A549 (cell line): ENCODE measurements around the gene GPR62. TPM values are rescaled to one million over a fixed set of nuclear protein-coding genes. Genes with fewer than 3 reads are reported as not detected.
A peak's percentile ranks its signal among the peaks of the same experiment; 100 is the strongest.

Source experiments
- ATAC-seq, 2 experiments: fragments of 200-7000 bp in 1 of 2; fragments of >200 bp in 1 of 2; cut with Nextera tagmentation in 1 of 2; cut with Tn5 transposase in 1 of 2; 3 replicates each; pipeline versions ENCODE4 v1.8.0 to v1.9.1; 2018 to 2020; ENCODE audit warnings: mild to moderate bottlenecking in 1 of 2, moderate library complexity in 1 of 2
- CTCF ChIA-PET: fragments of 300-600 bp; sonication (Branson Sonifier 250); formaldehyde crosslinking; extraction: SDS; loops from one replicate; lab custom pipeline; 2021; ENCODE audit warnings: antibody characterized with exemption, inconsistent platforms; lab: Yijun Ruan, JAX
- POLR2A ChIA-PET: fragments of 350-600 bp; formaldehyde crosslinking; extraction: SDS; loops from one replicate; lab custom pipeline; 2021; ENCODE audit warnings: antibody characterized with exemption, inconsistent platforms; lab: Yijun Ruan, JAX
- DNase-seq, 2 experiments: peaks; one replicate each; pipeline versions ENCODE4 v3.0.0 to v3.0.0-alpha.2; 2011 to 2016; ENCODE audit warnings: low read depth in 1 of 2, low spot score in 1 of 2
- FAIRE-seq: peaks from 2 replicates; lab custom pipeline; 2011; peaks lifted over from hg19 to GRCh38; lab: Jason Lieb, UNC
- H3K27ac ChIP-seq, 2 experiments: fragments of >200 bp; sonication (Bioruptor Twin); formaldehyde crosslinking; 3 replicates each; pipeline ENCODE4 v1.5.1; 2016 to 2017
- H3K4me1 ChIP-seq: fragments of >200 bp; sonication (Bioruptor Twin); formaldehyde crosslinking; 3 replicates; pipeline ENCODE4 v1.6.1; 2016
- H3K4me2 ChIP-seq: fragments of >200 bp; sonication (Bioruptor Twin); formaldehyde crosslinking; 3 replicates; pipeline ENCODE4 v1.6.1; 2016
- H3K4me3 ChIP-seq: fragments of >200 bp; sonication (Bioruptor Twin); formaldehyde crosslinking; 3 replicates; pipeline ENCODE4 v1.5.1; 2016
- H3K9me3 ChIP-seq: fragments of >200 bp; sonication (Bioruptor Twin); formaldehyde crosslinking; 3 replicates; pipeline ENCODE4 v1.6.1; 2016
- BCL3 ChIP-seq: fragments of >200 bp; sonication (Bioruptor Twin); formaldehyde crosslinking; IDR thresholded peaks from 3 replicates; pipeline ENCODE4 v1.6.1; 2016
- BHLHE40 ChIP-seq: IDR thresholded peaks from 2 replicates; pipeline ENCODE4 v1.6.1; 2012; ENCODE audit warnings: low read depth, low read length, inconsistent platforms
- ELK1 ChIP-seq: fragments of 150-350 bp; IDR thresholded peaks from 2 replicates; pipeline ENCODE4 v1.6.1; 2014; ENCODE audit warnings: low read depth, mild to moderate bottlenecking, low read length
- FOSL2 ChIP-seq, 2 experiments: fragments of 450-650 bp in 1 of 2; fragments of >200 bp in 1 of 2; sonication (Bioruptor Twin) in 1 of 2; formaldehyde crosslinking; IDR thresholded peaks; 2 replicates each; pipeline versions ENCODE4 v1.5.0 to v1.6.1; 2016 to 2020; ENCODE audit warnings: mild to moderate bottlenecking in 1 of 2, moderate library complexity in 1 of 2
- HOXB5 ChIP-seq: fragments of 250-450 bp; sonication (Bioruptor Pico); IDR thresholded peaks from 2 replicates; pipeline ENCODE4 v1.5.0; 2020; ENCODE audit warnings: mild to moderate bottlenecking, moderate library complexity
- MYC ChIP-seq: IDR thresholded peaks from 2 replicates; pipeline ENCODE4 v1.6.1; 2012; ENCODE audit warnings: mild to moderate bottlenecking, inconsistent platforms, low read length, improper control_type of control experiment, borderline replicate concordance
- NFE2L2 ChIP-seq: fragments of 150-350 bp; conservative IDR thresholded peaks from 2 replicates; pipeline ENCODE4 v1.6.1; 2014; ENCODE audit warnings: low read length
- PBX3 ChIP-seq: IDR thresholded peaks from 2 replicates; pipeline ENCODE4 v1.6.1; 2012
- PHF8 ChIP-seq: fragments of 200-600 bp; sonication (generic); IDR thresholded peaks from 2 replicates; pipeline ENCODE4 v1.6.1; 2016; ENCODE audit warnings: low read depth, mild to moderate bottlenecking, antibody characterized with exemption, moderate library complexity, borderline replicate concordance
- POLR2AphosphoS2 ChIP-seq: conservative IDR thresholded peaks from 2 replicates; pipeline ENCODE4 v1.6.1; 2012; ENCODE audit warnings: low read length, improper control_type of control experiment, inconsistent platforms
- RFX5 ChIP-seq: fragments of 450-650 bp; IDR thresholded peaks from 2 replicates; pipeline ENCODE4 v1.7.1; 2014; ENCODE audit warnings: antibody characterized with exemption, mild to moderate bottlenecking, moderate library complexity
- RNF2 ChIP-seq: fragments of 200-600 bp; sonication (generic); IDR thresholded peaks from 2 replicates; pipeline ENCODE4 v1.6.1; 2016; ENCODE audit warnings: low read depth, mild to moderate bottlenecking, antibody characterized with exemption, moderate library complexity, borderline replicate concordance
- SMC3 ChIP-seq: fragments of >200 bp; sonication (Bioruptor Twin); formaldehyde crosslinking; IDR thresholded peaks from 3 replicates; pipeline ENCODE4 v1.6.1; 2018; ENCODE audit warnings: inconsistent platforms
- TFCP2L1 ChIP-seq: fragments of 250-450 bp; sonication (Bioruptor Pico); IDR thresholded peaks from 2 replicates; pipeline ENCODE4 v1.5.0; 2021; ENCODE audit warnings: mild to moderate bottlenecking
- ZNF302 ChIP-seq: fragments of 250-450 bp; sonication (Bioruptor Pico); IDR thresholded peaks from 2 replicates; pipeline ENCODE4 v1.9.0; 2021; ENCODE audit warnings: inconsistent platforms, mild to moderate bottlenecking, moderate library complexity
- WGBS: methylation state at CpG from one replicate; pipeline ENCODE4 v1.1.6; 2017; ENCODE audit errors: missing lambda C conversion rate; 5-methylcytosine and 5-hydroxymethylcytosine counted together
- polyA plus RNA-seq, 4 experiments: library from polyadenylated mRNA; depleted of rRNA in 3 of 4; stranded (reverse); fragments of >200 nt; fragmentation: RNase III in 1 of 4; extraction: RNeasy Plus Mini Kit Qiagen cat#74134 plus additional on column Dnase treatment in 1 of 4; gene quantifications; 2 replicates in 3 of 4; 3 replicates in 1 of 4; pipeline ENCODE4 v1.2.3, GENCODE V29; 2011 to 2017

GPR62 gene
- polyA plus RNA-seq, 2 of the 4 experiments (the other 2 are of a cell fraction), result 0.05 TPM; not detected in 1

GRCh38 chr3:51995346-51996163 is 40.4 kb downstream of the GPR62 start, which contains the start of gene RPL29 (continued):
- TF ChIP-seq PBX3, result peak; percentile 46; the same call in 1 of the 2 replicates
- TF ChIP-seq ZNF302, result no peak
- TF ChIP-seq RNF2, result no peak
- no peak for TF ChIP-seq NFE2L2
- TF ChIP-seq HOXB5 (CRISPR knock-in tag), result no peak
- no peak for TF ChIP-seq RFX5
- peak; percentile 94 for TF ChIP-seq BCL3
- TF ChIP-seq MYC, result peak; percentile 86
- TF ChIP-seq SMC3, result no peak
- TF ChIP-seq BHLHE40, result no peak

GRCh38 chr3:51997172-51997571 is 42.0 kb downstream of the GPR62 start:
- FAIRE-seq (no peak), DNase-seq (no peak), ATAC-seq (no peak)
- H3K4me2 ChIP-seq, result no peak overlapping the region
- peaks cover 30% of the 10 kb centered on the region; the same call in 2 of the 3 replicates for H3K4me1 ChIP-seq
- no peak overlapping the region for H3K27ac ChIP-seq
- H3K9me3 ChIP-seq, result no peaks in the 10 kb centered on the region
- no peak overlapping the region for H3K4me3 ChIP-seq
- POLR2A ChIA-PET, result no interaction called here
- TF ChIP-seq ELK1 (no peak), TFCP2L1 (no peak), PHF8 (no peak), NFE2L2 (no peak)
- CTCF ChIA-PET, result interaction anchor here (0.6 to 2.2 kb wide), 4 partner anchors 57 to 126 kb away, joined by 3 to 8 read pairs (median 5); partner anchors contain the start of gene DUSP7
- WGBS, result 49% methylated on average over 2 of the region's 2 CpGs

GRCh38 chr3:51997935-51998596 is 42.9 kb downstream of the GPR62 start:
- ChIA-PET CTCF (interaction anchor here (0.6 to 2.2 kb wide), 6 partner anchors 48 to 147 kb away, joined by 3 to 9 read pairs (median 6); partner anchors contain the start of gene DUSP7), POLR2A (no interaction called here)
- 42% methylated on average over 7 of the region's 7 CpGs for WGBS
- FAIRE-seq (no peak), ATAC-seq (no peak), DNase-seq (no peak)
- TF ChIP-seq POLR2AphosphoS2, result no peak
- no peak for TF ChIP-seq FOSL2 (IDR thresholded peaks at IDR 0.05)
- TF ChIP-seq FOSL2 (CRISPR knock-in tag; IDR thresholded peaks at IDR 0.05), result peak; percentile 43; the same call in 1 of the 2 replicates
- Histone ChIP-seq H3K4me2 (no peak overlapping the region), H3K4me3 (no peak overlapping the region), H3K9me3 (no peaks in the 10 kb centered on the region), H3K27ac (no peak overlapping the region), H3K4me1 (peaks cover 23% of the 10 kb centered on the region; the same call in 2 of the 3 replicates)
